ENCODE results near the gene TMEM204.

TMEM204 gene

GRCh38 chr16:1533443-1533951 lies at the start of gene TMEM204:
TSS of gene TMEM204 (plus strand) at chr16:1533666. CDS start at chr16:1534276, 610 bp downstream.
- peak within 1 kb of the TSS; percentile 98 for H3K27ac Mint-ChIP-seq
- peak within 1 kb of the TSS; percentile 99 for H3K4me3 Mint-ChIP-seq
- H3K36me3 Mint-ChIP-seq: peaks cover 5% of the 10 kb centered on the region
- no peaks in the 10 kb centered on the region for H3K27me3 Mint-ChIP-seq
- no peaks in the 10 kb centered on the region for H3K9me3 Mint-ChIP-seq
- peaks cover 54% of the 10 kb centered on the region for H3K4me1 Mint-ChIP-seq

GRCh38 chr16:1485847-1486496 lies 47.5 kb upstream of the TMEM204 start:
- Mint-ChIP-seq H3K27me3 (no peaks in the 10 kb centered on the region), H3K4me3 (no peak overlapping the region), H3K36me3 (no peaks in the 10 kb centered on the region), H3K9me3 (no peaks in the 10 kb centered on the region), H3K4me1 (no peaks in the 10 kb centered on the region), H3K27ac (no peak overlapping the region)

- Mint-ChIP-seq H3K36me3 (no peaks in the 10 kb centered on the region), H3K27me3 (no peaks in the 10 kb centered on the region), H3K4me3 (no peak overlapping the region), H3K9me3 (no peaks in the 10 kb centered on the region), H3K27ac (no peak overlapping the region), H3K4me1 (no peaks in the 10 kb centered on the region)
Measured at GRCh38 chr16:1486551-1487390, 46.7 kb upstream of the TMEM204 start.

- Mint-ChIP-seq H3K36me3 (no peaks in the 10 kb centered on the region), H3K4me1 (peaks cover 5% of the 10 kb centered on the region)
Measured at GRCh38 chr16:1487395-1488053, 45.9 kb upstream of the TMEM204 start.

GRCh38 chr16:1488054-1488601 lies 45.3 kb upstream of the TMEM204 start:
- H3K36me3 Mint-ChIP-seq: no peaks in the 10 kb centered on the region
- H3K4me3 Mint-ChIP-seq: no peak overlapping the region
- no peaks in the 10 kb centered on the region for H3K9me3 Mint-ChIP-seq
- no peak overlapping the region for H3K27ac Mint-ChIP-seq
- peaks cover 10% of the 10 kb centered on the region for H3K4me1 Mint-ChIP-seq
- H3K27me3 Mint-ChIP-seq: no peaks in the 10 kb centered on the region

More at GRCh38 chr16:1487395-1488053, 45.9 kb upstream of the TMEM204 start:
- H3K27ac Mint-ChIP-seq: no peak overlapping the region
- no peaks in the 10 kb centered on the region for H3K9me3 Mint-ChIP-seq
- H3K4me3 Mint-ChIP-seq: no peak overlapping the region
- no peaks in the 10 kb centered on the region for H3K27me3 Mint-ChIP-seq

GRCh38 chr16:1488619-1489018 lies 44.8 kb upstream of the TMEM204 start, which contains the start of gene PTX4:
TSS of gene PTX4 (minus strand) at chr16:1488944. CDS start at chr16:1488909, 35 bp downstream.
- no peaks in the 10 kb centered on the region for H3K27me3 Mint-ChIP-seq
- H3K27ac Mint-ChIP-seq: no peak within 1 kb of the TSS
- H3K36me3 Mint-ChIP-seq: no peaks in the 10 kb centered on the region
- H3K9me3 Mint-ChIP-seq: no peaks in the 10 kb centered on the region
- peaks cover 10% of the 10 kb centered on the region for H3K4me1 Mint-ChIP-seq
- no peak within 1 kb of the TSS for H3K4me3 Mint-ChIP-seq

GRCh38 chr16:1489077-1489476 lies 44.4 kb upstream of the TMEM204 start:
- no peak overlapping the region for H3K27ac Mint-ChIP-seq
- H3K4me3 Mint-ChIP-seq: no peak overlapping the region
- peaks cover 10% of the 10 kb centered on the region for H3K4me1 Mint-ChIP-seq
- H3K36me3 Mint-ChIP-seq: no peaks in the 10 kb centered on the region
- no peaks in the 10 kb centered on the region for H3K9me3 Mint-ChIP-seq
- no peaks in the 10 kb centered on the region for H3K27me3 Mint-ChIP-seq

GRCh38 chr16:1491327-1491726 lies 42.1 kb upstream of the TMEM204 start:
- H3K4me3 Mint-ChIP-seq: no peak overlapping the region
- H3K36me3 Mint-ChIP-seq: no peaks in the 10 kb centered on the region
- H3K27ac Mint-ChIP-seq: no peak overlapping the region

GRCh38 chr16:1492082-1492922 lies 41.2 kb upstream of the TMEM204 start:
- H3K27me3 Mint-ChIP-seq: no peaks in the 10 kb centered on the region
- H3K4me1 Mint-ChIP-seq: peaks cover 10% of the 10 kb centered on the region
- peak overlapping the region; percentile 97 for H3K4me3 Mint-ChIP-seq
- H3K9me3 Mint-ChIP-seq: no peaks in the 10 kb centered on the region
- H3K27ac Mint-ChIP-seq: peak overlapping the region; percentile 100
- peaks cover 4% of the 10 kb centered on the region for H3K36me3 Mint-ChIP-seq

More at GRCh38 chr16:1491327-1491726, 42.1 kb upstream of the TMEM204 start:
- H3K9me3 Mint-ChIP-seq: no peaks in the 10 kb centered on the region
- no peaks in the 10 kb centered on the region for H3K27me3 Mint-ChIP-seq
- H3K4me1 Mint-ChIP-seq: peaks cover 10% of the 10 kb centered on the region

- Mint-ChIP-seq H3K9me3 (no peaks in the 10 kb centered on the region), H3K4me3 (peak within 1 kb of the TSS; percentile 97), H3K36me3 (peaks cover 4% of the 10 kb centered on the region), H3K27me3 (no peaks in the 10 kb centered on the region), H3K27ac (peak within 1 kb of the TSS; percentile 100), H3K4me1 (peaks cover 10% of the 10 kb centered on the region)
Measured at GRCh38 chr16:1492923-1493745, 40.3 kb upstream of the TMEM204 start, which contains the start of gene TELO2. TSS of gene TELO2 (plus strand) at chr16:1493360. CDS start at chr16:1494282, 922 bp downstream.

GRCh38 chr16:1493746-1494094 lies 39.7 kb upstream of the TMEM204 start:
- peak overlapping the region; percentile 97 for H3K4me3 Mint-ChIP-seq
- peak overlapping the region; percentile 84 for H3K27ac Mint-ChIP-seq
- peaks cover 10% of the 10 kb centered on the region for H3K4me1 Mint-ChIP-seq
- peaks cover 6% of the 10 kb centered on the region for H3K36me3 Mint-ChIP-seq
- H3K27me3 Mint-ChIP-seq: no peaks in the 10 kb centered on the region
- H3K9me3 Mint-ChIP-seq: no peaks in the 10 kb centered on the region

GRCh38 chr16:1494129-1494640 lies 39.3 kb upstream of the TMEM204 start:
- H3K9me3 Mint-ChIP-seq: no peaks in the 10 kb centered on the region
- H3K36me3 Mint-ChIP-seq: peaks cover 7% of the 10 kb centered on the region
- no peak overlapping the region for H3K27ac Mint-ChIP-seq
- H3K4me1 Mint-ChIP-seq: peaks cover 10% of the 10 kb centered on the region
- no peaks in the 10 kb centered on the region for H3K27me3 Mint-ChIP-seq
- peak overlapping the region; percentile 97 for H3K4me3 Mint-ChIP-seq

- H3K36me3 Mint-ChIP-seq: peaks cover 7% of the 10 kb centered on the region
- H3K27me3 Mint-ChIP-seq: no peaks in the 10 kb centered on the region
- H3K27ac Mint-ChIP-seq: no peak overlapping the region
- H3K9me3 Mint-ChIP-seq: no peaks in the 10 kb centered on the region
- H3K4me3 Mint-ChIP-seq: peak overlapping the region; percentile 97
- H3K4me1 Mint-ChIP-seq: peaks cover 10% of the 10 kb centered on the region
Measured at GRCh38 chr16:1494711-1495110, 38.8 kb upstream of the TMEM204 start.
